Measurements from ENCODE around the gene STK4.
A peak's percentile ranks its signal among the peaks of the same experiment; 100 is the strongest.

Gene STK4

DNA sequence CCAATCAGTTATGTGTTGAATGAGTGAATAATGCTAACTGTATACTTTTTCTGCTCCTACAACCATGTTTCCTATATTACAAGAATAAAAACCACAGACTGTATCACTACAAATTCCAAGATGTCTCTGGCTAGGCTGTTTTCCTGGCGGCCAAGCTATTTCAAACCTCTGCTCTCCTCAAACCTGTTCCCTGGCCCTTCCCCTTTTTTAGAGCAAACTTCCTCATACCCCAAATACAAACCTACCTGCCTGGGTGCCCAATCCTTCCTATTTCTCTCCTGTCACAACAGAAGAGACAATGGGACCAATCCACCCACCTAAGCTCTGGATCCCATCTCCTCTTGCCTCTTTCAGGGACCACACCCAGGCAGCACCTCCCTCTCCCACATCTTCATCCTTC is 13.6 kb upstream of the STK4 start:
- no peak overlapping the region for H3K4me3 ChIP-seq (ENCODE audit: low read depth, low read length)

DNA sequence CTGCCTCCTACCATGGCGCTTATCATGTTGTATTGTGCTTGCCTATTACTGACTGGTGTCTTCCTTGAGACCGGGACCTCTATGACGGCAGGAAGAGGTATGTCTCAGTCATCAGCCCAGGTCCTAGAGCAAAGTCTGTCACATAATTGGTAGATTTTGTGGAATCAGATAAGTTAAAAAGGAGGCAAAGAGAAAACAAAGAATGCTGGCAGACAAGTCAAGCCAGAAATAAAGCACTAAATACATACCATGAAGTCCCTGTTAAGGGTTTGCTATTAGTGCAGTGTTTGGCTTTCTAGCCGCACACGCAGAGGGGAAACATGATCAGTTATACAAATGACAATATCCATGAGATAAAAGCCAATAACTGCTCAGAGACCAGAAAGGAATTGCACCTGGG is 12.1 kb upstream of the STK4 start:
- H3K4me3 ChIP-seq (ENCODE audit: low read depth, low read length) = no peak overlapping the region

DNA sequence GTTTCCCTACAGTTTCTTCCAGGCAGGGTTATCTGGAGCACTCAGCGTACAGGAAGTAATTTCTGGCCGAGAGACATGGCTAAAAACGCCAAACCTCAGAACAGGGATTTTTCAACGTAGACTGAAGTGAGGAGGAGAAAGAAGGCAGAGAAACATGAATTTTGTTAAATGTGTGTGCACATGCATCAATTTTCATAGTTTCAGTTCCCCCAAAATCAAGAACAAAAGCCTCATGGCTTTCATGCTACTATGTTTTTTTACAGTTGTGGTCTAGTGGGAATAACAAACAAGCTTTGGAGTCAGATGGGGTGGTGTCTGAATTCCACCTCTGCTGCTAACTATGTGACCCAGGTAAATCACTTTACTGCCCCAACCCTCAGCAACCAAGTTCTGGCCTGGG is 11.0 kb upstream of the STK4 start:
- no peak overlapping the region for H3K4me3 ChIP-seq (ENCODE audit: low read depth, low read length)

DNA sequence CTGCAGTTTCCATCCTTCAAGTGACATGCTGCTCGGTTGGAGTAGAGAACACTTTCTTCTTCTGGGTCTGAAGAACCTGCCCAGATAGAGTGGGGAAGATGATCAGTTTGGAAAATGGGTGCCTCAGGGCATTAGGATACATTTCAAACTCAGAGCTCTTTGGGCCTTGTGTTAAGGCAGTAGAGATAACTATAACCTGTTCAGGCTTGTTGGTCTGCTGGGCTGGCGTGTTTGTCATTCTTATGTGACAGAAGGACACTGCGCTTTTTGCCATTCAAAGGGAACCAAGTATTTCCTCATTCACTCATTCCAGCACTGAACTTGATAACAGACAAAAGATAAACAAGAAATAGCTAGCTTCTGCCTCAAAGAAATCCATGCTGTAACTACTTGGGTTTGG is 9.9 kb upstream of the STK4 start:
- H3K4me3 ChIP-seq (ENCODE audit: low read depth, low read length) = no peak overlapping the region

DNA sequence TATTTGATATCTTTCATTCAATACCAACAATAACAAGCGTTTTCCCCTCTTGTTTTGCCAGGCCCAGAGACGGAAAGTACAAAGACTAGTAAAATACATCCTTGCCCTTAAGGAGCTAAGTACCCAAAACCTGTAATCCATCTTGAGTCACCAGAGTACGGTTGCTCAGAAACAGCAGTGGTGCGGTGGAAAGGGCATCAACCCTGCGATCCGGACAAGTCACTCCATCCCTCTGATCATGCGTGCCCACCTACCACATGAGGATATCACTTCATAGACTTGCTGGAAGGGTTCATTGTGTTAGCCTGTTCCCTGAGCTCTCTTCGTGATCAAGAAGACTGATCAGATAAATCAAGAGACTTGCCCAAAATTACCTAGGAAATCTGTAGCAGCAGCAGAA is 8.0 kb upstream of the STK4 start:
- H3K4me3 ChIP-seq (ENCODE audit: low read depth, low read length) = no peak overlapping the region

DNA sequence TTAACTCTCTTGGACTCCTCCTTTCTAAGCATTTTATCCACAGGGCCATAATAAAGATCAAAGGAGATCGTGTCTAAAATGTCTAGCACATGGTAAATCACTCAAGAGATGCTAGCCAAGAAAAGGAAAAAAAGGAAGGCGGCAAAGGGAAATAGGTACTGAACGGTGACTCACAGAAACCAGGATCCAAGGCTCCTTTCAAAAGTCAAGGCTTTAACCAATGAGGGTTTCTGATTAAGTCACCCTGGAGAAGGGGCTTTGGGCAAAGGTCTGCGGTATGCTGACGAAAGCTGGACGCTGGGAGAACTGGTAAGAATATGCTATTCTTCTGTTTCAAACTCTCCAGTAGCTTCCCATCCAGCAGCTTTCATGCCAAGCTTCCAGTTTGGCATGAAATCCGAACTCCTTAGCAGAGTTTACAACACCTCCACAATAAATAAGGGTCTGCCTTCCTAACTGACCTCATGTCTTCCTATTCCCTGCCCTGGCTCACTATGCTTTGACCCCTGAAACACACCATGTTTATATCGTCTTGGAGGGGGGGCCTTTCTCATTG is 7.2 kb upstream of the STK4 start:
- H3K4me3 ChIP-seq (ENCODE audit: low read depth, low read length) = peak overlapping the region; percentile 79

DNA sequence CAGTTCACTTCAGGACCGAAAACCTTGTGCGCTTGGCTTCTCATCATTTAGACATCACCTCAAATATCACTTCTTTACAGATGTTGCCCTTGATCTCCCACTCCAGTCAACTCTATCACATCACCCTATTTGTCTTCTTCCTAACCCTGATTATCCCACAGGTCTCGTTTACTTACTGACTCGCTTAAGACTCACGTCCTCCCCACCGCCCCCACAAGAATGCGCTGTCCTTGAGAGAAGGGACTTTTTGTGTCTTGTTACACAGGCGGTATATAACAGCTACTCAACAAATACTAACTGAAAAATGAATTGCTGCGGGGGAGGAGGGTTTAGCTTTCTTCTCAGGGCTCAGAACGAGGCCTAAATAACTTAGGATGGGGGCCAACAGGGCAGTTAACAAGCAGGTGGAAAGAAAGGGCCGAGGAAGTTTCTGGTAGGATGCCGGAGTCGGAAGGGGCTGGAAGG is 6.6 kb upstream of the STK4 start:
- H3K4me3 ChIP-seq (ENCODE audit: low read depth, low read length) = peak overlapping the region; percentile 79

DNA sequence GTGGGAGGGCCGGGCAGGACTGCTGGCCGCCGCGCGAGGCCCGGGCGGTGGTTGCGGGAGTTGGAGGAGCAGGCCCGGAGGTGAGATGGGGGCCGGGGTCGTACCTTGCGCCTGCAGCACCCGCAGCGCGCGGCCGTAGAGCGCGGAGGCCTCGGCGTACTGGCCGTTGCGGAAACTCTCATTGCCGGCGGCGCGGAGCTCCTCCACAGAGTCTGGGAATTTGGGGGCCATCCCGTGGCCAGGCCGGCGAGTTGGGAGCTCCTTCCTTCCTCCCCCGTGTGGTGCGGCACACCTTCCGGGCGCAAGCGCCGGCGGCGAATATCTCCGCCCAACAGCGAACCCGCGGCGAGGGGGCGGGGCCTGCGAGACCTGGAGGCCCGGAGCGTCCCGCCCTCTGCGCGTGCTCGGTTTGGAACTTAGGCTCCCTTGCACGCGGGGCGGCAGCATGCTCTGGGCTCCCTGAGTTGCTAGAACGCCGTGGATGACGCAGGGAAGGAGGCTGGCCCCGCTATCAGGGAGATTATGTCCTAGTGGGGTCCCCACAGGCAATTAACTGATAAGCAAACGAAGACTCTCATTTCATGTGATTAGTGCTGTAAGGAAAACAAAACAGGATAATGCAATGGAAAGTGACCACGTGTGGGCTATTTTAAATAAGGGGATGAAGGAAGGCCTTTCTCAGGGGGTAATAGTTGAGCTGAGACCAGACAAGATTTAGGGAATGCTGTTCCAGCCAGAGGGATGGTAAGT is 6.0 kb upstream of the STK4 start, which contains the start of gene TOMM34:
TOMM34 (minus strand) TSS at position 295 of the 750 bp plus-strand sequence; CDS start at position 231, 64 bp downstream.
- peak within 1 kb of the TSS; percentile 79 for H3K4me3 ChIP-seq (ENCODE audit: low read depth, low read length)

DNA sequence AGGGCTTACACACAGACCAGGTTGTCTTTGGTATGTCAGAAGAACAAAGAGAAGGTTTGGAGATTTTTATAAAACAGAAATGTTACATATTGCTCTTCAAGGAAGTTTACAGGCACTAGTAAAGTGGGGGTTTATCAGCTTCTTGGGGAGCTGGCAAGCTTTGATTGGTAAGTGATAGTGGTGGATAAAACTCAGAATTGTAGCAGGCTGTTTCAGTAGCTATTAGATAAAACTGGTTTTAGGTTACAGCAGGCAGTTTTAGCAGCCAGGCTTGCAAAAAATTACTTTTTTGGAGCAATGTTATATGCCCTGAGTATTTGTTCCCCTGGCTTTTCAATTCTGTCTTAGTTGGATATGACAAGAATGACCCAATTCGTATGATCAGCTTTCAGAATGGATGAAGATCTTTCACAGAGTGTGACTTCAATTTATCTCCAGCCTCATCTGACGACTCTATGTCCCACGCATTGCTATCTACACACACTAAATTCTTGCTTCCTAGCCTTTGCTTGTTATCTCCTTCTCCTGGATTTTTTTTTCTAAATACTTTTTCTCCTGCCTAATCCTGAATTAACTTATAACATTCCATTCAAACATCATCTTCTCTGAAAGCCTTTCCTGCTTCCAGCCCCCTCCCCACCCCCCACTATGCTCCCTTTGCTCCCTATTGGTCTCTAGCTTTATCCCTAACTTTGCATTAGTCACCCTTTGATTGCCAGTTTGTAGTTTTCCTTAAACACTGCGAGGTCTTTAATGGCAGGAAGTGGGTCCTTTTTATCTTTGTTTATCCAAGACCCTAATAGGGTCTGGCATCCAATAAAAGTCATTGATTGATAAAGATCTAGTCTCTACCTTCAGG is 5.1 kb upstream of the STK4 start:
- no peak overlapping the region for H3K4me3 ChIP-seq (ENCODE audit: low read depth, low read length)

DNA sequence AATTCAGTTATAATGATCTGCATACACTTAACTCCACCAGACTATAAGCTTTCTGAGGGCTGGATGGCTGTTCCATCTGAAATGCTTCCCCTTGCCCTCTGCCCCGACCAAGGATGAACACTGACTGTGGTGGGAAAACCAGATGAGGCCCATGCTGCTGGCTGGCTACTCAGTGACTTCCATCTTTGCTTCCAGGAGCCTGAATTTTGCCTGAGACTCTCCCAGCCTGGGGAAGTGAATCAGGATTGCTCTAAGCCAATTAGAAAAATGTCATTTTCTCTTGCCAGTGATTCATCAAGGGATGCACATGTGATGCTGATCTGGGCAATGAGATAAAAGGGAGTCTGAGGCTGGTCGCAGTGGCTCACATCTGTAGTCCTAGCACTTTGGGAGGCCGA is 4.4 kb upstream of the STK4 start:
- no peak overlapping the region for H3K4me3 ChIP-seq (ENCODE audit: low read depth, low read length)

DNA sequence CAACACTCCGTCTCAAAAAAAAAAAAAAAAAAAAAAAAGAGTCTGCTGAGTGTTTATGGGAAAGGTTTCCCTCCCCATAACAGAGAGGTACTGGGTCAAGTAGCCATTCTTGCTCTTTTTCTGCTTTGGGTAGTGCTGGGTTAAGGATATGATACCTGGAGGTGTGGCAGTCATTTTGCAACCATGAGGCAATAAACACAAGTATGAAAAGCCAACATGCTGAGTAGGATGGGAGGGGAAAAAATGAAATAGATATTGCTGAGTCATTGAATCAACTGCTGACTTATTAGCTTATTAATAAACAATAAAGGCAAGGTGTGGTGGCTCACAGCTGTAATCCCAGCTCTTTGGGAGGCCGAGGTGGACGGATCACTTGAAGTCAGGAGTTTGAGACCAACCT is 3.8 kb upstream of the STK4 start:
- no peak overlapping the region for H3K4me3 ChIP-seq (ENCODE audit: low read depth, low read length)

DNA sequence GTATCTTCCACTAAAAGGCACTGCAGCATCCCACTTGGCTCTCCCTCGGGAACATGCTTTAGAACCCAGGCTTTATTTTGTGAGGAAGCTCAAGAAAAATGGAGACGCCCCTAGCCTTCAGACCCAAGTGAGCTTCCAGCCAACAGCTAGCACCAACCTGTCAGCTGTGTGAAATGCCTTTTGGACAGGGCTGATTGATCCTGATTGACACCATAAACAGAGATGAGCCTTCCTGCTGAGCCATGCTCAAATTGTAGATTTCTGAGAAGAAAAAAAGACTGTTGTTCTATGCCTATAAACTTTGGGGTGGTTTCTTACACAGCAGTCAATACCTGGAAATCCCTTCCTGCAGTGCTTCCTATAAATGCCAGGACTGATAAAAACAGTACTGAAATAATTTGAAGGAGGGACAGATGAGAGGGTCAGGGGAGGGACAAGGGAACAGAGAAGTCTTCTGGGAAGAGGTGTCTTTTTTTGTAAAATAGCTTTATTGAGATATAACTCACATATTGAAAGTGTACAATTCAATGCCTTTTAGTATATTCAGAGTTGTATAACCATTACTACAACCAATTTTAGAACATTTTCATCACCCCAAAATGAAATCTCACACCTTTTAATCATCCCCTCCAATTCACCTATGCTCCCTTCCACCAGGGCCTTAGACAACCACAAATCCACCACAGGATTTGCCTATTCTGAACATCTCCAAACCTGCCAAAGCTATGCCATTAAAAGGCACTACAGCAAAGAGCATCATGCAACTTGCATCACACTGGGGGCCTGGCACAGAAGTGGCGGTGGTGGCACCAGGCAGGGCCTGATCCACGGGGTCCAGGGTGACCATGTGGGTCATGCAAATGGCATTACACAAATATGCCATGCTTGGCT is 2.7 kb upstream of the STK4 start:
- no peak overlapping the region for H3K4me3 ChIP-seq (ENCODE audit: low read depth, low read length)

DNA sequence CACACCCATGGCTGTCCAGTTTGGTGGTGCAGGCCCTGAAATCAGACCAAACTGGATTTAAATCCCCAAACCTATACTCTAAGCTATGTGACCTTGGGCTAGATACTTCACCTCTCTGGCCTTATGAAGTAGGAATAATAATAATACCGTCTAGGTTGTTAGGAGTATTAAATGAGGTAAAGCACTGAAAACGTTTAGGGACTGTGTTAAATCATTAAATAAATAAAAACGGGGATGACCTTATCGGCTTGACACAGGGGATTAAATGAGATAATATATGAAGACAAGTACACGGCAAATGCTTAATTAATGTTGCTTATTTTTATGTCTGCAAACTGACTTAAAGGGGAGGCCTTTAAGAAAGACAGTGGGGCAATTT is 672 bp upstream of the STK4 start:
- peak overlapping the region; percentile 96 for H3K4me3 ChIP-seq (ENCODE audit: low read depth, low read length)

DNA sequence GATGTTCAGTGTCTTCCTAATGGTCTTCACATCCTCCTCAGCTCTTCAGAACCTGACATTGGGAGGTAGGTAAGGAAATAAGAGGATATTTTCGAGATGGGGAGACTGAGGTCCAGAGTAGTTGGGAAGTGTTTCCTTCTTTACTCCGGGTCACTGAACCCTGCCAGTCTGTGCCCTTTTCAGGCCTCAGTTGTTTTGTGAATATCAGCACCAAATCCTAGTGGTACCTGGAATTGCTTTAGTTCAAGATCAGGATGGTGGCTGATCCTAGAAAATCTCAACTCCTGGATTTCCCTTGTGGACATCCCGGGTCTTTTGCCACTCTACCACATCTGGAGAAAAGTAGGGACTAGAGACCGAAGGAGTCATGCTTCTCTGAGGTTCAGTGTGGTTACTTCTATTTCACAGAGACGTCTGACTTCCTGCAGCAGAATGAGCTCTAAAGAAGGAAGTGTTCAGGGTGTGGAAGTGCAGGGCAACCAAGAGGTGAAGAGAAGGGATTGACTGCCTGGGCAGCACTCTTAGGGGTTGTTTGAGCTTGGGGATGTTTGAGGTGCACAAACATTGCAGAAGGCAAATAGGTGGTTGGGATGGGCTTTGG is 995 bp downstream of the STK4 start:
- H3K4me3 ChIP-seq (ENCODE audit: low read depth, low read length) = peak overlapping the region; percentile 96

DNA sequence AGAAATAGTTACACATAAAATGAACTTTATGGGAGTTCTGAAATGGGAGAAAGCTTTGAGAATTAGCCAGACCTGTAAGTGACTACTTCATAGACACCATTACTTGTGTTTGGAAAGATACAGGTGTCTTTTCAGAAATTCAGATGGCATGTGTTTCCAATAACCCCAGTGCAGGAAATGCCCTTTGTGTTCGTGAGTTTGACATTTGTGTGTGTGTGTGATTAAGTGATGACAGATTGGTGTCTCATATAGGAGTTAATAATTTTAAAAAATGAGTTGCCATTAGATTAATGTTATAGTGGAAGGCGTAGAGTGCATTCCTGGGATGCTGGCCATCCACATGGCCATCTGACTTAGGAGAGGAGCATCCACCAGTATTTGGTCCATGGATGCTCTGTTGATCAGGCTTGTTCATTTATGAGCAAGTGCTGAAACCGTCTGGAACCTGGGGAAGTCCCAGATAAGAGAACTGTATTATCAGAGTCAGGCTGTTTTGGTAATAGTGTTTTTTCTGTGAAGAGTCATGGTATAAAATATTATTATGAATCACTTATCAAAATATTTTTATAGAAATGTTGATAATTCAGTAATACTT is 3.1 kb downstream of the STK4 start:
- no peak overlapping the region for H3K4me3 ChIP-seq (ENCODE audit: low read depth, low read length)

DNA sequence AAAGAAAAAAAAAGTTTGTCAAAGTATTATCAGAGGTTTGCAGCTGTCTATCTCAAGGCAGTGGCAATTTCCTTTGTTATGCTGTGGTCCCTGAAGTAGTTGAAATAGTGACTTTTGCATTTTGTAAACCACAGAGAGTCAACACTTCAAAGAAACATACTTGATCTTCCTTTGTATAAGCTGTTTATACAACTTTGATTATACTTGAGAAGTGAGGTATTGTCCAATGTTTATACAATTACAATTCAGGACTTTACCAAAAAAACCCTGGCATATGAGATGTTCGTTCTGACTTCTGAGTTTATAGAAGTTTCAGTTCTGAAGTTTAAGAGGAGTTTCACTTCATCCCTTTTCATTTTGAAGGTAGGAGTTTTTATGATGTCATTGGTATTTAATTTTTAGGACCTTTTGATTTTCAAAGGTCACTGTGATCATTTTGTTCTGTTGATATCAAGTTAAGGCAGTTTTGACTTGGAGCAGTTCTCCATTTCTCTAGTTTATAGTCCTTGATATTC is 4.0 kb downstream of the STK4 start:
- no peak overlapping the region for H3K4me3 ChIP-seq (ENCODE audit: low read depth, low read length)

DNA sequence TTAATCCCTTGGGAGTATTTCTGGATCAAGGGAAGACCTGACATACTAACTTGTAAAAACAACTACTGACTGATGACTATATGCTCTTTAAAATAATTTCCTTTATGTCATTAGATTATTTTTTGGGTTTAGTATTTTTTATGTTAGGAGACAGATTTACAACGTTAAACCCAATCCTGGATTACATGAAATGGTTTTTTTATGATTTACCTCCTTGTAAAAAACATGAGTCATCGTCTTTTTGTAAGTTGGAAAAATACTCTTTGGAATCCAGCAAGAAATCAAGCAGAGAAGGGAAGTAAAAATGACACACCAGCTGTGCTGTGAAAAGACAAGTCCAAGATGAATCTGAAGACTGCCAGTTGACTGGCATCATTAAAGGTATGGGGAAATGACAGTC is 6.7 kb downstream of the STK4 start:
- no peak overlapping the region for H3K4me3 ChIP-seq (ENCODE audit: low read depth, low read length)

DNA sequence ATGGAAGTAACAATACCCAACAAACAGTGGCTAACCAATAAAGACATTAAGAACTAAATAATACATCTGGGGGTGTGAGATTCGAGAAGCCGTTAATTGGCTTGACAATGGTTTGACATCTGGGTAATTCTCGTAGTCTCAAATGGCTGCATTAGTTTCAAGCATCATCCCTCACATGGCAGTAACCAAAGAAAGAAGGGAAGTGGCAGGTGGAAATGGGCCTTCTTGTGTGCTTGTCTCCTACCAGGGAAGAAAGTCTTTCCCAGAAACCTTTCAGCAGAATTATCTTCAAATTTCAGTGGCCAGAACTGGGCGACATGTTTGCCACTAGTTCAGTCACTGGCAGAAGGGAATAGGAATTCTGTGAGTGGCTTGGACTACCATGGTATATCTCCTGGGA is 10.4 kb downstream of the STK4 start:
- no peak overlapping the region for H3K4me3 ChIP-seq (ENCODE audit: low read depth, low read length)

DNA sequence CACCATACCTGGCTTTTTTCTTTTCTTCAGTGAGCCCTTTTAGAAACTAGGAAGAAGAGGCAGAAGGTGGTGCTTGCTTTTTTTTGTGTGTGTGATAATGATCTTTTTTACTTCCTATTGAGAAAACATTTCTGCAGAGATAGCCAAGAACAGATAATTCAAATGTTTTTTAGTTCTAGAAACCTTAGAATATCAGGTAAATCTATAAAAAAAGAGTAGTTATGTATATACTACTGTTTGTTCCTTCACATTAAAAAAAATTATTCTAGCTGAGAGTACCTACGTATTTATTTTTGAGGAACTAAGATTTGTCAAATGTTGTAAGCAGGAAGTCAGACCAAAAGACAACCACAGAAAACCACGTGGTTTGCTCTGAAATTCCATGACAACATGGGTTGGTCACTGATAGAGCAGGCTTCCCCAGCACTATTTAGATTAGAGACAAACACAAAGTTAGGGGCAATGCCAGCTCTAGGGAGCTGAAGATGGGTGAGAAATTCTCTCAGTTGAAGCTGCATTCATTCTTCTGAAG is 12.8 kb downstream of the STK4 start:
- H3K4me3 ChIP-seq (ENCODE audit: low read depth, low read length) = no peak overlapping the region

All from iPS-11a (cell line).